ENCODE data around the gene MYCBP. TPM values are rescaled to one million over a fixed set of nuclear protein-coding genes. Genes with fewer than 3 reads are reported as not detected.

MYCBP gene
- total and polyA plus RNA-seq, 2 of the 13 experiments (the other 11 are each of a cell fraction or from before 2014, with no cell fraction given), result 11.4 to 30.4 TPM

- no peak for TF ChIP-seq TCF7 (IDR thresholded peaks at IDR 0.05; ENCODE audit: low read depth)
- TF ChIP-seq ZNF484 (CRISPR knock-in tag; IDR thresholded peaks at IDR 0.05; ENCODE audit: borderline replicate concordance, low read depth), result no peak
- no peak for TF ChIP-seq FUBP1 (CRISPR knock-in tag; IDR thresholded peaks at IDR 0.05; ENCODE audit: borderline replicate concordance)
- no peak for TF ChIP-seq HNF4A (CRISPR knock-in tag; IDR thresholded peaks at IDR 0.05)
- TF ChIP-seq AHR (CRISPR knock-in tag; IDR thresholded peaks at IDR 0.05), result no peak; the same call in 1 of the 2 replicates
- no peak for TF ChIP-seq GTF2F1 (IDR thresholded peaks at IDR 0.05; ENCODE audit: low read length)
- TF ChIP-seq REL (CRISPR knock-in tag; conservative IDR thresholded peaks at IDR 0.05), result no peak
- peak; percentile 66; the same call in 1 of the 2 replicates for TF ChIP-seq ZNF547 (CRISPR knock-in tag; IDR thresholded peaks at IDR 0.05)
- TF ChIP-seq ZNF567 (CRISPR knock-in tag; IDR thresholded peaks at IDR 0.05; ENCODE audit: borderline replicate concordance), result no peak
- no peak for TF ChIP-seq TOE1 (CRISPR knock-in tag; IDR thresholded peaks at IDR 0.05)
- no peak for TF ChIP-seq RBM39 (IDR thresholded peaks at IDR 0.05; ENCODE audit: low read depth, low read length, poor library complexity, severe bottlenecking)
- no peak for TF ChIP-seq ZMYM3 (CRISPR knock-in tag; IDR thresholded peaks at IDR 0.05)
- TF ChIP-seq GTF3A (CRISPR knock-in tag; conservative IDR thresholded peaks at IDR 0.05), result no peak
- no peak for TF ChIP-seq PHB2 (IDR thresholded peaks at IDR 0.05; ENCODE audit: partially characterized antibody)
- no peak for TF ChIP-seq PPARG (CRISPR knock-in tag; conservative IDR thresholded peaks at IDR 0.05)
- TF ChIP-seq ZNF790 (CRISPR knock-in tag; IDR thresholded peaks at IDR 0.05; ENCODE audit: borderline replicate concordance), result 0 out of 2 replicates have a peak, but pooled peaks have one; percentile 57
- no peak for TF ChIP-seq ATF4 (CRISPR knock-in tag; IDR thresholded peaks at IDR 0.05)
- no peak for TF ChIP-seq RFX3 (CRISPR knock-in tag; IDR thresholded peaks at IDR 0.05)
- TF ChIP-seq MAFK (conservative IDR thresholded peaks at IDR 0.05 in 1 of 2, IDR thresholded peaks at IDR 0.05 in 1 of 2; ENCODE audit: low read length in 2 of 2), result no peak
- TF ChIP-seq STAT5B (CRISPR knock-in tag; IDR thresholded peaks at IDR 0.05), result no peak
- no peak for TF ChIP-seq PITX1 (CRISPR knock-in tag; IDR thresholded peaks at IDR 0.05)
- TF ChIP-seq ZNF652 (CRISPR knock-in tag; IDR thresholded peaks at IDR 0.05; ENCODE audit: borderline replicate concordance, low read depth), result no peak
- peak; percentile 93 for TF ChIP-seq SPEN (CRISPR knock-in tag; IDR thresholded peaks at IDR 0.05; ENCODE audit: low read depth)
- peak; percentile 72 for TF ChIP-seq ZFP90 (CRISPR knock-in tag; IDR thresholded peaks at IDR 0.05; ENCODE audit: borderline replicate concordance)
- TF ChIP-seq ELF1 (CRISPR knock-in tag; IDR thresholded peaks at IDR 0.05), result peak; percentile 45; the same call in 1 of the 2 replicates
- no peak for TF ChIP-seq CREB3 (CRISPR knock-in tag; IDR thresholded peaks at IDR 0.05)
- TF ChIP-seq ZNF143 (CRISPR knock-in tag; IDR thresholded peaks at IDR 0.05), result 0 out of 2 replicates have a peak, but pooled peaks have one; percentile 33
- TF ChIP-seq ZNF296 (CRISPR knock-in tag; conservative IDR thresholded peaks at IDR 0.05), result no peak
These were observed 13.3 kb downstream of the MYCBP start, which contains the start of gene RRAGC (continued) for GRCh38 chr1:38859561-38860453.

Data from HepG2 (cell line).